ENCODE results near the gene GATD1. TPM values are rescaled to one million over a fixed set of nuclear protein-coding genes. Genes with fewer than 3 reads are reported as not detected.

The GATD1 gene
- total RNA-seq, result 26.1 and 44.4 TPM in 2 replicates

DNA sequence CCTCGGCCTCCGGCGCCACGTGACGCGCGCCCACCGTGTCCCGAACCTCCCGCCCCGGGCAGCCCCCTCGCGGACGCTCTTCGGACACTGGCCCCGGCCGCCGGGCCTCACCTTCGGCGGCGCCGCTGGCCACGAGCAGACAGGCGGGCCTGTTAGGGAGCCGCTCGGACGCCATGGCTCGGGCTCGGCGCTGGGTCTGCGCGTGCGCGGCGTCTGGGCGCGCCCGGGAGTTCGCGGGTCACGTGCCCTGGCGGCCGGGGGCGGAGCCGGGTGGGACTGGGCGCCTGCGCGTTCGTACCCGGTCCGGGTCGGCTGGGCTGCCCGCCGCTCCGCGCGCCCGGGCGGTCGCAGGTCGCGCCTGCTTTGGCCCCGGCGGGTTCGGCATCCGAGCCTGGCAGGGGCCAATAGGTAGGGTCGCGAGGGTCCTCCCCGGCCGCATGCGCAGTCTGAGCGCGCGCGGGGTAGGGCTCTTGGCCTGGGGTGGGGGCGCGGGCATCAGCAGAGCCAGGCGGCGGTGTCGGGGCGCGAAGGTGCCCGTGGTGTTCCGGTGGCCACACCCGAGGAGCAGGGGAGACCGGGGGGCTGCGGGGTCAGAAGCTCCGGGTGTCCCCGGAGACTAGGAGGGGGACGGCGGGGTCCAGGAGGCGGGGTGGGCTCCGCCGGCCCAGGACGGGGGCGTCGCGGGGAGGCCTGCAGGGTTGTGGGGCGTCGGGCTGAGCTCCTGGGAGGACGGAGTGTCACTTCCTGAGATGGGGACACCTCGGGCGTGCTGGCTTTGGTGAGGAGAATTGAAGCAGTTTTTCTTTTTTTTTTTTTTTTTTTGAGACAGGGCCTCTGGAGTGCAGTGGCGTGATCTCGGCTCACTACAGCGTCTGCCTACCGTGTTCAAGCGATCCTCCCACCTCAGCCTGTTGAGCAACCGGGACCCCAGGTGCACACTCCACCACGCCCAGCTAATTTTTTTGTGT, at the start of gene GATD1:
Gene GATD1, minus strand, starts transcription at position 200 of the 968 bp plus-strand sequence. Its CDS starts 25 bp downstream, at position 175.

GRCh38 chr11:818396-819128, 41.3 kb upstream of the GATD1 start, which contains the start of gene PNPLA2:
PNPLA2 (plus strand) TSS chr11:818914; CDS start chr11:819719, 805 bp downstream.

DNA sequence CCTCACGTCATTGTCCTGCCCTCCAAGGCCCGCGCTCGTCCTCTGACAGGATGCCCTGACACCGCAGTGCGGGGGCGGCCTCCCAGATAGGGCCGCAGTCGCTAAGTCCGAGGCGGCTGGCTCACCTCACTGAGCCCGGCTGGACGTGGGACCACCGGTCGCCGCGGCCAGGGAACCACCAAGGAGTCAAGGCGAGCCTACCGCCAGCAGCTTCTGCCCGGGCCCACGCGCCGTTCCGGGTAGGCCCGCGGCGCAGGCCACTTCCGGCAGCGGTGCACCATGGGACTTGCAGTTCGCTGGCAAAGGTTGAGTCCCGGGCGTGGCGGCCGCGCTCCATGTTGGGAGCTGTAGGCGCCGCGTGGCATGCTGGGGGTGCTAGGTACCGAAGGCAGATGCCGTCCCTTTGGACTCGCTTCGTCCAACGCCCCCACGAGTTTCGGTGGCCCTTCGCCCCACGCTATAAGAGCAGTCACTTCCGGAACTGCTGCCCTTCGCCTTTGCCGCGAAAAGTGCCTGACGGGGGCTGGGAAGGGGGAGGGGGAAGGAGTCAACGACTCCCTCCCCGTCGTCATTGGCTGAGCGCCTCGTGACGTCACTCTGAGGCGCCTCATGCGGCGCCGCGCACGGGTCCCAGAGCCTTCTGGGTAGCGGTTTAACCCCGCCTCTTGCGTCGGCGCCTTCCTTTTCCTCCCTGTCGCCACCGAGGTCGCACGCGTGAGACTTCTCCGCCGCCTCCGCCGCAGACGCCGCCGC, 32.2 kb upstream of the GATD1 start, which contains the start of gene RPLP2:
Gene RPLP2, plus strand, starts transcription at position 681 of the 753 bp plus-strand sequence. CDS start 268 bp downstream, outside the sequence.

GRCh38 chr11:798093-798713, 20.9 kb upstream of the GATD1 start, which contains the start of gene SLC25A22:
SLC25A22 (minus strand) TSS chr11:798281; CDS start chr11:795006, 3,275 bp downstream.

DNA sequence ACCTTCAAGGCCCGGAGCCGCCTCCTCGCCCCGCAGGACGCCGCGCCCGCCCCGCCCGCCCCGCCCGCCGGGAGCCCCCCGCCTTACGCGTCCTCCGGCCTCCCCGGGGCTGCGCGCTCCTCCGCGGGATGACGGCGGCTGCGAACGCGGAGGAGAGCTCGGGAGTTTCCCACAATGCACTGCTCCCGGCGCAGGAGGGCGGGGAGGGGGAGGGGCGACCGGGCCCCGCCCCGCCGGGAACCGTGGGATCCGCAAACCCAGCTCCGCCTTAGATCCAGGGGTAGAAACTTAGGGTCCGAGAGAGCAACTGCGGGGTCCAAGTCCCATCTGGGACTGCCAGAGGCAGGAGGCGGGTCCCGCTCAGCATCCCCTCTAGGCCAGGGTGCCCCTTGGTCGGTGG, 12.7 kb upstream of the GATD1 start, which contains the start of gene CEND1:
Gene CEND1, minus strand, starts transcription at position 148 of the 400 bp plus-strand sequence. CDS start 1,514 bp downstream, outside the sequence.

DNA sequence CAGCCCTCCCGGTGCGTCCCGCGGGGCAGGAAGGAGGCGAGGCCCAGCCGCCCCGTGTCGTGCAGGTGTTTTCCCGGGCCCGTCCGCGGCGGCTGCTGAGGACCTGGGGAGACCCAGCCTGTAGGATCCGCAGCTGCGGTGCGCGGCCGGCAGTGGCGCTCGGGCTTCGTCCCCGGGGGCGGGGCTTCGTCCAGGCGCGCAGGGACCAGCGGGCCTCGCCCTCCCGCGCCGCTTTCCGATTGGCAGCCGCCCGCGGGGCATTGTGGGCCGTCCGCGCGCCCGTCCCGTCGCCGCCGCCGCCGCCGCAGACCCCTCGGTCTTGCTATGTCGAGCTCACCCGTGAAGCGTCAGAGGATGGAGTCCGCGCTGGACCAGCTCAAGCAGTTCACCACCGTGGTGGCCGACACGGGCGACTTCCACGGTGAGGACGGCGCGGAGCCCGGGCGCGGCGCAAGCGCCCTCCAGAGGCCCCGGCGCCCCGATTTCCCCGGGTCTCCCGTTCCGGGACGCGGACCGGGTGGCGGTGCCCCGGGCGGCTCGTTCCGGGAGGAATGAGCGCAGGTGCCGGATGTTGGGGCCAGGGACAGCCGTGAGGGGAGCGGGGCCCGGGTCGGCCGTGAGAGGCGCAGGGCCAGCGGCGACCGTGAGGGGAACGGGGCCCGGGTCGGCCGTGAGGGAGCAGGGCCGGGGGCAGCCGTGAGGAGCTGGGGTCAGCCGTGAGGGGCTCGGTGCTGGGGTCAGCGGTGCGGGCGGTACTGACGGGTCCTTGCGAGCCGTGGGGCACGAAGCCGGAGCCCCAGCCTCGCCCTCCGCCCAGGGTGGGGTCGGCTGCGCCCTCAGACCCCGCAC, 29.9 kb downstream of the GATD1 start, which contains the start of gene TALDO1:
Gene TALDO1, plus strand, starts transcription at position 307 of the 849 bp plus-strand sequence. Its CDS starts 18 bp downstream, at position 325.

Other genes with a start within 250 kb of the GATD1 start
- gene HRAS, start 241.9 kb downstream of the GATD1 start, total RNA-seq, result 46.1 and 53.3 TPM in 2 replicates
- gene LRRC56, start 240.0 kb downstream of the GATD1 start, total RNA-seq, result 0.52 and 1.1 TPM in 2 replicates
- gene LMNTD2, start 216.7 kb downstream of the GATD1 start, total RNA-seq, result 0.39 and 0.73 TPM in 2 replicates
- 4.3 and 13.4 TPM in 2 replicates for gene RASSF7, start 216.5 kb downstream of the GATD1 start, total RNA-seq
- 26.8 and 30.7 TPM in 2 replicates for gene PHRF1, start 201.0 kb downstream of the GATD1 start, total RNA-seq
- 6.1 and 8.4 TPM in 2 replicates for gene IRF7, start 161.5 kb downstream of the GATD1 start, total RNA-seq
- gene CDHR5, start 152.5 kb downstream of the GATD1 start, total RNA-seq, result not detected in 2 replicates
- not detected in 2 replicates for gene SCT, start 150.3 kb downstream of the GATD1 start, total RNA-seq
- gene DRD4, start 140.2 kb downstream of the GATD1 start, total RNA-seq, result 0.07 and 0.23 TPM in 2 replicates
- gene DEAF1, start 82.3 kb downstream of the GATD1 start, total RNA-seq, result 33.0 and 50.5 TPM in 2 replicates
- gene TMEM80, start 81.7 kb downstream of the GATD1 start, total RNA-seq, result 7.4 and 8.3 TPM in 2 replicates
- 22.9 and 44.8 TPM in 2 replicates for gene EPS8L2, start 71.3 kb downstream of the GATD1 start, total RNA-seq
- gene TALDO1, start 30.0 kb downstream of the GATD1 start, total RNA-seq, result 135 and 192 TPM in 2 replicates
- 0.20 and 0.56 TPM in 2 replicates for gene CEND1, start 12.6 kb upstream of the GATD1 start, total RNA-seq
- gene SLC25A22, start 20.8 kb upstream of the GATD1 start, total RNA-seq, result 13.9 and 18.2 TPM in 2 replicates
- gene PIDD1, start 27.7 kb upstream of the GATD1 start, total RNA-seq, result 7.7 and 13.0 TPM in 2 replicates
- 207 and 271 TPM in 2 replicates for gene RPLP2, start 32.5 kb upstream of the GATD1 start, total RNA-seq
- 35.1 and 43.5 TPM in 2 replicates for gene PNPLA2, start 41.4 kb upstream of the GATD1 start, total RNA-seq
- 0.78 and 2.3 TPM in 2 replicates for gene CRACR2B, start 50.4 kb upstream of the GATD1 start, total RNA-seq
- 1,084 and 1,441 TPM in 2 replicates for gene CD151, start 55.5 kb upstream of the GATD1 start, total RNA-seq
- gene POLR2L, start 65.0 kb upstream of the GATD1 start, total RNA-seq, result 271 and 287 TPM in 2 replicates
- 213 and 215 TPM in 2 replicates for gene TSPAN4, start 65.4 kb upstream of the GATD1 start, total RNA-seq
- 127 and 159 TPM in 2 replicates for gene CHID1, start 133.3 kb upstream of the GATD1 start, total RNA-seq
- gene AP2A2, start 148.4 kb upstream of the GATD1 start, total RNA-seq, result 40.6 and 51.8 TPM in 2 replicates

Measured in smooth muscle cell of the pulmonary artery (primary cell).